HepG2 (cell line): ENCODE results near the gene C11orf71. TPM values are rescaled to one million over a fixed set of nuclear protein-coding genes. Genes with fewer than 3 reads are reported as not detected.

Experiments
- HOXA7 ChIP-seq: sonication (generic); formaldehyde crosslinking; IDR thresholded peaks from 2 replicates; pipeline ENCODE4 v1.8.1; 2022; ENCODE audit warnings: mild to moderate bottlenecking, missing genetic modification reagents, moderate library complexity
- MED13 ChIP-seq: sonication (generic); formaldehyde crosslinking; IDR thresholded peaks from 2 replicates; pipeline ENCODE4 v1.5.0; 2020; ENCODE audit warnings: missing genetic modification reagents
- MIER2 ChIP-seq: IDR thresholded peaks from 2 replicates; pipeline ENCODE4 v1.6.1; 2016; ENCODE audit warnings: missing biosample characterization, missing genetic modification reagents
- NFE2 ChIP-seq: sonication (generic); formaldehyde crosslinking; IDR thresholded peaks from 2 replicates; pipeline ENCODE4 v1.4.0; 2020; ENCODE audit warnings: missing genetic modification reagents
- NFKB2 ChIP-seq: sonication (generic); formaldehyde crosslinking; IDR thresholded peaks from 2 replicates; pipeline ENCODE4 v1.4.0; 2020; ENCODE audit warnings: missing genetic modification reagents, borderline replicate concordance
- PRMT3 ChIP-seq: sonication (generic); formaldehyde crosslinking; IDR thresholded peaks from 2 replicates; pipeline ENCODE4 v1.8.1; 2022; ENCODE audit warnings: low read depth, mild to moderate bottlenecking, moderate library complexity, missing genetic modification reagents, borderline replicate concordance
- ZFAT ChIP-seq: sonication (generic); formaldehyde crosslinking; conservative IDR thresholded peaks from 2 replicates; pipeline ENCODE4 v1.8.1; 2023; ENCODE audit warnings: missing genetic modification reagents, inconsistent platforms
- ZNF552 ChIP-seq: sonication (generic); formaldehyde crosslinking; IDR thresholded peaks from 2 replicates; pipeline ENCODE4 v1.9.0; 2022; ENCODE audit warnings: missing genetic modification reagents, mild to moderate bottlenecking, borderline replicate concordance
- ZNF598 ChIP-seq: sonication (generic); formaldehyde crosslinking; IDR thresholded peaks from 2 replicates; pipeline ENCODE4 v1.5.1; 2020; ENCODE audit warnings: mild to moderate bottlenecking, missing genetic modification reagents, borderline replicate concordance
- ZNF678 ChIP-seq: sonication (generic); formaldehyde crosslinking; IDR thresholded peaks from 2 replicates; pipeline ENCODE4 v1.4.0; 2020; ENCODE audit warnings: mild to moderate bottlenecking, missing genetic modification reagents
- ZNF772 ChIP-seq: sonication (generic); formaldehyde crosslinking; IDR thresholded peaks from 2 replicates; pipeline ENCODE4 v1.5.0; 2020; ENCODE audit warnings: mild to moderate bottlenecking, missing genetic modification reagents
- polyA plus RNA-seq, 8 experiments: library from polyadenylated mRNA; depleted of rRNA in 3 of 8; stranded (reverse) in 7 of 8; unstranded in 1 of 8; fragments of >200 nt; fragmentation: Illumina TruSeq in 4 of 8; extraction: Trizol in 4 of 8; gene quantifications; 2 replicates each; pipeline versions ENCODE4 v1.2.1 to v1.2.3, GENCODE V29; 2011 to 2016; ENCODE audit warnings: low read depth in 4 of 8, missing spikeins in 1 of 8, mixed read lengths in 1 of 8; ENCODE audit not compliant: insufficient read depth in 1 of 8
- total RNA-seq, 5 experiments: library from RNA; depleted of rRNA; stranded (reverse); fragments of >200 nt; fragmentation: Illumina TruSeq; extraction: Trizol; gene quantifications; 2 replicates each; pipeline ENCODE4 v1.2.3, GENCODE V29; 2016; ENCODE audit warnings: low read depth in 1 of 5
- TF ChIP-seq, protein P1 (sequence below), 2 experiments: sonication (generic) in 1 of 2; formaldehyde crosslinking in 1 of 2; IDR thresholded peaks; 2 replicates each; pipeline versions ENCODE4 v1.4.0 to v1.6.1; 2016 to 2020; ENCODE audit warnings: borderline replicate concordance in 1 of 2, low read depth in 1 of 2, mild to moderate bottlenecking in 1 of 2, missing genetic modification reagents in 1 of 2
- TF ChIP-seq, protein P2 (sequence below): sonication (generic); formaldehyde crosslinking; IDR thresholded peaks from 2 replicates; pipeline ENCODE4 v1.4.0; 2020; ENCODE audit warnings: mild to moderate bottlenecking, missing genetic modification reagents, borderline replicate concordance
- TF ChIP-seq, protein P3 (sequence below): sonication (generic); formaldehyde crosslinking; conservative IDR thresholded peaks from 2 replicates; pipeline ENCODE4 v1.8.0; 2022; ENCODE audit warnings: missing genetic modification reagents
- TF ChIP-seq, protein P4 (sequence below): sonication (generic); formaldehyde crosslinking; IDR thresholded peaks from 2 replicates; pipeline ENCODE4 v1.5.0; 2020; ENCODE audit warnings: missing genetic modification reagents
- TF ChIP-seq, protein P5 (sequence below): sonication (generic); formaldehyde crosslinking; conservative IDR thresholded peaks from 2 replicates; pipeline ENCODE4 v1.4.0; 2020; ENCODE audit warnings: missing genetic modification reagents

The C11orf71 gene
- total and polyA plus RNA-seq, 2 of the 13 experiments (the other 11 are each of a cell fraction or from before 2014, with no cell fraction given) = 7.1 to 7.8 TPM

DNA sequence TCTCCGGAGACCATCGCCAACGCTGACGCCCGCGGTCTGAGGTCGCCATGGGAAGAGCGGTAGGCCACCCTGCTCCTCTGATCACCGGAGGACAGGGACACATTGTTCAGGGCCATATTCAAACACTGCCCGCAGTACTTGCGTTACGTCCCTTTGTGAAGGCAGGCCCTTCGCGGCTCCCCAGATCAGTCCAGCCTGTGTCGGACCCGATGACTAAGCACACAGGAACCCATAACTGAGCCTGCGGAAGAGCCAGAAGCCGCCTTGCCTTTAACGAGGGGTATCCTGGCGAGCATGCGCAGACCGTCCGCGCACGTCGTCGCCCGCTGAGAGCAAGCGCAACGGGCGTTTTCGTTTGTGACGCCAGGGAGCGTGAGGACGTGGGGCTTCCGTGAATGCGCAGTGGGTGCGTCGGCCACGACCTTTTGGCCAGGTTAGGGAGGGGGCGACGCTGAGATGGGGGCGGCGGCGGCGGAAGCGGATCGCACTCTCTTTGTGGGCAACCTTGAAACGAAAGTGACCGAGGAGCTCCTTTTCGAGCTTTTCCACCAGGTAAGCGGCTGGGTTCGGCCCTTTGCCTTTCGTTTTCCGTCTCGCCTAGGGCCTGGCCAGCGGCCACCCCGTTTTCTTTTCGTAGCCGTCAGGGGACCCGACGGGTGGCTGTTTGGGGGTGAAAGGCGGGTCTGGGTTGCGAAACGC lies at the start of gene C11orf71, which contains the start of gene RBM7 (continued):
- TF ChIP-seq, protein P1, sequence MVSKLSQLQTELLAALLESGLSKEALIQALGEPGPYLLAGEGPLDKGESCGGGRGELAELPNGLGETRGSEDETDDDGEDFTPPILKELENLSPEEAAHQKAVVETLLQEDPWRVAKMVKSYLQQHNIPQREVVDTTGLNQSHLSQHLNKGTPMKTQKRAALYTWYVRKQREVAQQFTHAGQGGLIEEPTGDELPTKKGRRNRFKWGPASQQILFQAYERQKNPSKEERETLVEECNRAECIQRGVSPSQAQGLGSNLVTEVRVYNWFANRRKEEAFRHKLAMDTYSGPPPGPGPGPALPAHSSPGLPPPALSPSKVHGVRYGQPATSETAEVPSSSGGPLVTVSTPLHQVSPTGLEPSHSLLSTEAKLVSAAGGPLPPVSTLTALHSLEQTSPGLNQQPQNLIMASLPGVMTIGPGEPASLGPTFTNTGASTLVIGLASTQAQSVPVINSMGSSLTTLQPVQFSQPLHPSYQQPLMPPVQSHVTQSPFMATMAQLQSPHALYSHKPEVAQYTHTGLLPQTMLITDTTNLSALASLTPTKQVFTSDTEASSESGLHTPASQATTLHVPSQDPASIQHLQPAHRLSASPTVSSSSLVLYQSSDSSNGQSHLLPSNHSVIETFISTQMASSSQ (IDR thresholded peaks at IDR 0.05; ENCODE audit: low read depth) = no peak
- TF ChIP-seq, protein P1 (CRISPR knock-in tag; IDR thresholded peaks at IDR 0.05; ENCODE audit: borderline replicate concordance) = peak; percentile 60; the same call in 1 of the 2 replicates
- TF ChIP-seq ZNF552 (CRISPR knock-in tag) (0 out of 2 replicates have a peak, but pooled peaks have one; percentile 77), NFKB2 (CRISPR knock-in tag) (peak; percentile 94; the same call in 1 of the 2 replicates), MIER2 (CRISPR knock-in tag) (no peak), ZNF678 (CRISPR knock-in tag) (peak; percentile 76; the same call in 1 of the 2 replicates), ZNF598 (CRISPR knock-in tag) (peak; percentile 41; the same call in 1 of the 2 replicates), ZNF772 (peak; percentile 71; the same call in 1 of the 2 replicates), ZFAT (CRISPR knock-in tag) (0 out of 2 replicates have a peak, but pooled peaks have one; percentile 49), MED13 (CRISPR knock-in tag) (peak; percentile 90; the same call in 1 of the 2 replicates), PRMT3 (CRISPR knock-in tag) (no peak), HOXA7 (CRISPR knock-in tag) (no peak), NFE2 (CRISPR knock-in tag) (peak; percentile 45; the same call in 1 of the 2 replicates)
- TF ChIP-seq, protein P2, sequence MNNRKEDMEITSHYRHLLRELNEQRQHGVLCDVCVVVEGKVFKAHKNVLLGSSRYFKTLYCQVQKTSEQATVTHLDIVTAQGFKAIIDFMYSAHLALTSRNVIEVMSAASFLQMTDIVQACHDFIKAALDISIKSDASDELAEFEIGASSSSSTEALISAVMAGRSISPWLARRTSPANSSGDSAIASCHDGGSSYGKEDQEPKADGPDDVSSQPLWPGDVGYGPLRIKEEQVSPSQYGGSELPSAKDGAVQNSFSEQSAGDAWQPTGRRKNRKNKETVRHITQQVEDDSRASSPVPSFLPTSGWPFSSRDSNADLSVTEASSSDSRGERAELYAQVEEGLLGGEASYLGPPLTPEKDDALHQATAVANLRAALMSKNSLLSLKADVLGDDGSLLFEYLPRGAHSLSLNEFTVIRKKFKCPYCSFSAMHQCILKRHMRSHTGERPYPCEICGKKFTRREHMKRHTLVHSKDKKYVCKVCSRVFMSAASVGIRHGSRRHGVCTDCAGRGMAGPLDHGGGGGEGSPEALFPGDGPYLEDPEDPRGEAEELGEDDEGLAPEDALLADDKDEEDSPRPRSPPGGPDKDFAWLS (CRISPR knock-in tag) = no peak
- TF ChIP-seq, protein P3, sequence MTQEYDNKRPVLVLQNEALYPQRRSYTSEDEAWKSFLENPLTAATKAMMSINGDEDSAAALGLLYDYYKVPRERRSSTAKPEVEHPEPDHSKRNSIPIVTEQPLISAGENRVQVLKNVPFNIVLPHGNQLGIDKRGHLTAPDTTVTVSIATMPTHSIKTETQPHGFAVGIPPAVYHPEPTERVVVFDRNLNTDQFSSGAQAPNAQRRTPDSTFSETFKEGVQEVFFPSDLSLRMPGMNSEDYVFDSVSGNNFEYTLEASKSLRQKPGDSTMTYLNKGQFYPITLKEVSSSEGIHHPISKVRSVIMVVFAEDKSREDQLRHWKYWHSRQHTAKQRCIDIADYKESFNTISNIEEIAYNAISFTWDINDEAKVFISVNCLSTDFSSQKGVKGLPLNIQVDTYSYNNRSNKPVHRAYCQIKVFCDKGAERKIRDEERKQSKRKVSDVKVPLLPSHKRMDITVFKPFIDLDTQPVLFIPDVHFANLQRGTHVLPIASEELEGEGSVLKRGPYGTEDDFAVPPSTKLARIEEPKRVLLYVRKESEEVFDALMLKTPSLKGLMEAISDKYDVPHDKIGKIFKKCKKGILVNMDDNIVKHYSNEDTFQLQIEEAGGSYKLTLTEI (CRISPR knock-in tag) = no peak
- TF ChIP-seq, protein P4, sequence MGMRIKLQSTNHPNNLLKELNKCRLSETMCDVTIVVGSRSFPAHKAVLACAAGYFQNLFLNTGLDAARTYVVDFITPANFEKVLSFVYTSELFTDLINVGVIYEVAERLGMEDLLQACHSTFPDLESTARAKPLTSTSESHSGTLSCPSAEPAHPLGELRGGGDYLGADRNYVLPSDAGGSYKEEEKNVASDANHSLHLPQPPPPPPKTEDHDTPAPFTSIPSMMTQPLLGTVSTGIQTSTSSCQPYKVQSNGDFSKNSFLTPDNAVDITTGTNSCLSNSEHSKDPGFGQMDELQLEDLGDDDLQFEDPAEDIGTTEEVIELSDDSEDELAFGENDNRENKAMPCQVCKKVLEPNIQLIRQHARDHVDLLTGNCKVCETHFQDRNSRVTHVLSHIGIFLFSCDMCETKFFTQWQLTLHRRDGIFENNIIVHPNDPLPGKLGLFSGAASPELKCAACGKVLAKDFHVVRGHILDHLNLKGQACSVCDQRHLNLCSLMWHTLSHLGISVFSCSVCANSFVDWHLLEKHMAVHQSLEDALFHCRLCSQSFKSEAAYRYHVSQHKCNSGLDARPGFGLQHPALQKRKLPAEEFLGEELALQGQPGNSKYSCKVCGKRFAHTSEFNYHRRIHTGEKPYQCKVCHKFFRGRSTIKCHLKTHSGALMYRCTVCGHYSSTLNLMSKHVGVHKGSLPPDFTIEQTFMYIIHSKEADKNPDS (CRISPR knock-in tag) = no peak
- TF ChIP-seq, protein P5, sequence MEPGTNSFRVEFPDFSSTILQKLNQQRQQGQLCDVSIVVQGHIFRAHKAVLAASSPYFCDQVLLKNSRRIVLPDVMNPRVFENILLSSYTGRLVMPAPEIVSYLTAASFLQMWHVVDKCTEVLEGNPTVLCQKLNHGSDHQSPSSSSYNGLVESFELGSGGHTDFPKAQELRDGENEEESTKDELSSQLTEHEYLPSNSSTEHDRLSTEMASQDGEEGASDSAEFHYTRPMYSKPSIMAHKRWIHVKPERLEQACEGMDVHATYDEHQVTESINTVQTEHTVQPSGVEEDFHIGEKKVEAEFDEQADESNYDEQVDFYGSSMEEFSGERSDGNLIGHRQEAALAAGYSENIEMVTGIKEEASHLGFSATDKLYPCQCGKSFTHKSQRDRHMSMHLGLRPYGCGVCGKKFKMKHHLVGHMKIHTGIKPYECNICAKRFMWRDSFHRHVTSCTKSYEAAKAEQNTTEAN (CRISPR knock-in tag) = peak; percentile 78; the same call in 1 of the 2 replicates
